HepG2 (cell line): ENCODE data around the gene L2HGDH. TPM values are rescaled to one million over a fixed set of nuclear protein-coding genes. Genes with fewer than 3 reads are reported as not detected.

Experiments
- ATAC-seq: fragments of 200-7000 bp; cut with Tn5 transposase; 3 replicates; pipeline ENCODE4 v1.9.1; 2020; ENCODE audit warnings: mild to moderate bottlenecking, moderate library complexity
- BruUV-seq: library from RNA; stranded (reverse); fragments of 400-500 nt; replicated peaks from 2 replicates; lab custom pipeline; 2021; lab: Mats Ljungman, UMichigan
- CTCF ChIA-PET: fragments of 300-600 bp; formaldehyde crosslinking; extraction: SDS; loops from one replicate; lab custom pipeline; 2021; ENCODE audit warnings: low total read pairs, inconsistent platforms, low intra/inter-chr PET ratio; lab: Yijun Ruan, JAX
- POLR2A ChIA-PET: fragments of 350-600 bp; sonication (Branson Sonifier 250); formaldehyde crosslinking; loops from one replicate; lab custom pipeline; 2020; ENCODE audit warnings: antibody characterized with exemption, inconsistent platforms; lab: Yijun Ruan, JAX
- DNase-seq: peaks from one replicate; pipeline ENCODE4 v3.0.0-alpha.2; 2015; ENCODE audit warnings: low spot score
- FAIRE-seq: peaks from 3 replicates; lab custom pipeline; 2011; peaks lifted over from hg19 to GRCh38; lab: Jason Lieb, UNC
- H2AFZ ChIP-seq: one replicate; pipeline ENCODE4 v1.6.1; 2011; ENCODE audit warnings: low read length, inconsistent platforms
- H3K27ac ChIP-seq: fragments of 300-600 bp; 3 replicates; pipeline ENCODE4 v1.8.0; 2011; ENCODE audit warnings: mixed run types, mild to moderate bottlenecking, mixed read lengths, low read length, inconsistent platforms; ENCODE audit not compliant: insufficient read depth; ENCODE audit errors: extremely low read length
- H3K27me3 ChIP-seq, 2 experiments: fragments of 200-600 bp in 1 of 2; 2 replicates in 1 of 2; 3 replicates in 1 of 2; pipeline versions ENCODE4 v1.6.0 to v1.8.0; 2011; ENCODE audit warnings: low read length in 2 of 2, mild to moderate bottlenecking in 2 of 2, moderate library complexity in 2 of 2, inconsistent platforms in 1 of 2; ENCODE audit not compliant: insufficient read depth in 2 of 2, control insufficient read depth in 1 of 2
- H3K36me3 ChIP-seq, 2 experiments: fragments of 200-600 bp in 1 of 2; replicated peaks in 1 of 2; 2 replicates in 1 of 2; 3 replicates in 1 of 2; pipeline versions ENCODE4 v1.5.1 to v1.8.0; 2011; ENCODE audit warnings: low read length in 2 of 2, inconsistent platforms in 1 of 2; ENCODE audit not compliant: insufficient read depth in 2 of 2, control insufficient read depth in 1 of 2
- H3K4me1 ChIP-seq: 2 replicates; pipeline ENCODE4 v1.5.1; 2012; ENCODE audit warnings: low read length, inconsistent platforms; ENCODE audit not compliant: insufficient read depth
- H3K4me2 ChIP-seq: 2 replicates; pipeline ENCODE4 v1.6.0; 2011; ENCODE audit warnings: low read depth, low read length, inconsistent platforms
- H3K4me3 ChIP-seq, 3 experiments: fragments of 200-600 bp in 1 of 3; sonication (generic), shearing (Covaris generic) in 1 of 3; replicated peaks in 1 of 3; 2 replicates each; pipeline ENCODE4 v1.5.1; 2011 to 2016; ENCODE audit warnings: low read length in 3 of 3, inconsistent platforms in 2 of 3, low read depth in 2 of 3, mild to moderate bottlenecking in 2 of 3, control low read depth in 1 of 3, mixed read lengths in 1 of 3; ENCODE audit not compliant: insufficient read depth in 1 of 3
- H3K79me2 ChIP-seq: one replicate; pipeline ENCODE4 v1.6.1; 2011; ENCODE audit warnings: low read length, inconsistent platforms; ENCODE audit not compliant: insufficient read depth
- H3K9ac ChIP-seq: 2 replicates; pipeline ENCODE4 v1.6.0; 2011; ENCODE audit warnings: mild to moderate bottlenecking, low read depth, low read length, inconsistent platforms; ENCODE audit not compliant: insufficient read depth
- H3K9me3 ChIP-seq: 2 replicates; pipeline ENCODE4 v1.5.1; 2012; ENCODE audit warnings: mild to moderate bottlenecking, low read length
- H4K20me1 ChIP-seq: 2 replicates; pipeline ENCODE4 v1.6.0; 2011; ENCODE audit warnings: inconsistent platforms, mild to moderate bottlenecking, low read length, moderate library complexity; ENCODE audit not compliant: insufficient read depth
- DPF2 ChIP-seq: sonication (generic); formaldehyde crosslinking; IDR thresholded peaks from 2 replicates; pipeline ENCODE4 v1.4.0; 2020; ENCODE audit warnings: mild to moderate bottlenecking, low read depth, missing genetic modification reagents, borderline replicate concordance
- KLF13 ChIP-seq: sonication (generic); formaldehyde crosslinking; IDR thresholded peaks from 2 replicates; pipeline ENCODE4 v1.4.0; 2020; ENCODE audit warnings: mild to moderate bottlenecking, missing genetic modification reagents
- POGK ChIP-seq: sonication (generic); formaldehyde crosslinking; conservative IDR thresholded peaks from 2 replicates; pipeline ENCODE4 v1.8.0; 2022; ENCODE audit warnings: mild to moderate bottlenecking, moderate library complexity, missing genetic modification reagents
- RBAK ChIP-seq: sonication (generic); formaldehyde crosslinking; IDR thresholded peaks from 2 replicates; pipeline ENCODE4 v1.5.1; 2020; ENCODE audit warnings: mild to moderate bottlenecking, missing genetic modification reagents
- SNAPC5 ChIP-seq: sonication (generic); formaldehyde crosslinking; IDR thresholded peaks from 2 replicates; pipeline ENCODE4 v1.8.1; 2023; ENCODE audit warnings: mild to moderate bottlenecking, missing genetic modification reagents, borderline replicate concordance
- ZBTB7B ChIP-seq: sonication (generic); formaldehyde crosslinking; IDR thresholded peaks from 2 replicates; pipeline ENCODE4 v1.4.0; 2020; ENCODE audit warnings: missing genetic modification reagents
- ZNF407 ChIP-seq: sonication (generic); formaldehyde crosslinking; IDR thresholded peaks from one replicate; pipeline ENCODE4 v1.5.1; 2020; ENCODE audit warnings: mild to moderate bottlenecking, missing genetic modification reagents; ENCODE audit errors: not compliant biosample characterization
- WGBS: methylation state at CpG from one replicate; pipeline ENCODE4 v1.1.6; 2017; ENCODE audit warnings: low lambda C conversion rate; 5-methylcytosine and 5-hydroxymethylcytosine counted together
- in situ Hi-C: cut with HindIII; loops from 2 replicates; pipeline ENCODE4 v1.10.0; 2017; ENCODE audit warnings: low pct_unique_long_range_greater_than_20kb; ENCODE audit not compliant: extremely low pct_ligation_motif_present
- intact Hi-C: fragments of 100-400 bp; cut with micrococcal nuclease; formaldehyde crosslinking; loops from one replicate; pipeline ENCODE4 v1.10.0; 2022; ENCODE audit not compliant: unreplicated experiment
- polyA plus RNA-seq, 8 experiments: library from polyadenylated mRNA; depleted of rRNA in 3 of 8; stranded (reverse) in 7 of 8; unstranded in 1 of 8; fragments of >200 nt; fragmentation: Illumina TruSeq in 4 of 8; extraction: Trizol in 4 of 8; gene quantifications; 2 replicates each; pipeline versions ENCODE4 v1.2.1 to v1.2.3, GENCODE V29; 2011 to 2016; ENCODE audit warnings: low read depth in 4 of 8, missing spikeins in 1 of 8, mixed read lengths in 1 of 8; ENCODE audit not compliant: insufficient read depth in 1 of 8
- total RNA-seq, 5 experiments: library from RNA; depleted of rRNA; stranded (reverse); fragments of >200 nt; fragmentation: Illumina TruSeq; extraction: Trizol; gene quantifications; 2 replicates each; pipeline ENCODE4 v1.2.3, GENCODE V29; 2016; ENCODE audit warnings: low read depth in 1 of 5

The L2HGDH gene
- total and polyA plus RNA-seq, 2 of the 13 experiments (the other 11 are each of a cell fraction or from before 2014, with no cell fraction given), result 3.3 to 5.0 TPM

GRCh38 chr14:50352584-50352983 is 40.6 kb upstream of the L2HGDH start (continued):
- TF ChIP-seq ZBTB7B (CRISPR knock-in tag) (no peak), POGK (CRISPR knock-in tag) (no peak)

GRCh38 chr14:50350975-50351374 is 38.9 kb upstream of the L2HGDH start:
- Histone ChIP-seq H3K4me2 (no peak overlapping the region), H3K79me2 (no peaks in the 10 kb centered on the region), H3K36me3 (no peaks in the 10 kb centered on the region), H2AFZ (no peak overlapping the region), H3K4me3 (no peak overlapping the region), H3K4me1 (peaks cover 16% of the 10 kb centered on the region; the same call in 1 of the 2 replicates), H3K9me3 (no peaks in the 10 kb centered on the region), H3K27me3 (no peaks in the 10 kb centered on the region), H3K9ac (no peak overlapping the region), H4K20me1 (no peaks in the 10 kb centered on the region), H3K27ac (no peak overlapping the region)
- no peak for DNase-seq
- 92% methylated on average over 2 of the region's 2 CpGs for WGBS
- BruUV-seq, result no TSS peak
- intact Hi-C loops (no loop called here), in situ Hi-C loops (no loop called here)
- TF ChIP-seq RBAK (CRISPR knock-in tag) (no peak), DPF2 (no peak), SNAPC5 (no peak)
- FAIRE-seq, result no peak
- POLR2A ChIA-PET, result interaction anchor here (0.6 to 1.0 kb wide), 2 partner anchors 11 to 40 kb away, joined by 3 read pairs; no protein-coding TSS in a partner anchor
- CTCF ChIA-PET, result no interaction called here
- no peak for ATAC-seq

GRCh38 chr14:50348933-50349332 is 36.9 kb upstream of the L2HGDH start:
- Histone ChIP-seq H3K4me2 (no peak overlapping the region), H3K9ac (no peak overlapping the region), H3K27me3 (no peaks in the 10 kb centered on the region), H3K36me3 (no peaks in the 10 kb centered on the region), H3K4me1 (peaks cover 16% of the 10 kb centered on the region; the same call in 1 of the 2 replicates), H2AFZ (no peak overlapping the region), H3K9me3 (no peaks in the 10 kb centered on the region), H4K20me1 (no peaks in the 10 kb centered on the region), H3K79me2 (no peaks in the 10 kb centered on the region), H3K4me3 (no peak overlapping the region), H3K27ac (no peak overlapping the region)
- POLR2A ChIA-PET, result no interaction called here
- BruUV-seq, result no TSS peak
- DNase-seq, result no peak
- FAIRE-seq, result no peak
- in situ Hi-C loops (no loop called here), intact Hi-C loops (no loop called here)
- CTCF ChIA-PET, result no interaction called here
- no peak for ATAC-seq
- TF ChIP-seq KLF13 (CRISPR knock-in tag), result no peak
- TF ChIP-seq ZNF407, result no peak
